K562 (cell line): Measurements from ENCODE around the gene NOSTRIN. TPM values are rescaled to one million over a fixed set of nuclear protein-coding genes. Genes with fewer than 3 reads are reported as not detected.
A peak's percentile ranks its signal among the peaks of the same experiment; 100 is the strongest.

ENCODE experiments used
- BRF2 ChIP-seq: IDR thresholded peaks from 3 replicates; pipeline ENCODE4 v1.6.1; 2011; ENCODE audit warnings: borderline replicate concordance, mild to moderate bottlenecking; ENCODE audit not compliant: insufficient read length, insufficient read depth
- LARP7 ChIP-seq: fragments of 450-650 bp; IDR thresholded peaks from 2 replicates; pipeline ENCODE4 v1.6.1; 2016
- MAZ ChIP-seq, 2 experiments: fragments of 450-650 bp in 1 of 2; sonication (generic) in 1 of 2; formaldehyde crosslinking; IDR thresholded peaks in 1 of 2; conservative IDR thresholded peaks in 1 of 2; 2 replicates each; pipeline versions ENCODE4 v1.4.0 to v1.5.0; 2020; ENCODE audit warnings: mild to moderate bottlenecking in 1 of 2, missing genetic modification reagents in 1 of 2
- POU5F1 ChIP-seq: fragments of 150-350 bp; IDR thresholded peaks from 2 replicates; pipeline ENCODE4 v1.6.1; 2014; ENCODE audit warnings: borderline replicate concordance, low read length, low read depth, mild to moderate bottlenecking; ENCODE audit not compliant: partially characterized antibody
- RERE ChIP-seq: sonication (generic); formaldehyde crosslinking; IDR thresholded peaks from 2 replicates; pipeline ENCODE4 v1.8.0; 2023; ENCODE audit warnings: missing genetic modification reagents, mild to moderate bottlenecking, borderline replicate concordance
- SRSF7 ChIP-seq: fragments of 200-400 bp; formaldehyde crosslinking; optimal IDR thresholded peaks from 2 replicates; pipeline ENCODE3; 2017; ENCODE audit warnings: mild to moderate bottlenecking, low read depth, low read length
- STAT5B ChIP-seq: fragments of 250-450 bp; sonication (Bioruptor Pico); IDR thresholded peaks from 2 replicates; pipeline ENCODE4 v1.8.0; 2021; ENCODE audit warnings: mild to moderate bottlenecking, inconsistent platforms
- TBL1XR1 ChIP-seq, 2 experiments: IDR thresholded peaks; 2 replicates each; pipeline ENCODE4 v1.6.1; 2012; ENCODE audit warnings: improper control_type of control experiment in 2 of 2, low read length in 2 of 2, mild to moderate bottlenecking in 1 of 2
- VEZF1 ChIP-seq: fragments of 200-800 bp; sonication (Bioruptor generic); IDR thresholded peaks from 2 replicates; pipeline ENCODE4 v1.6.1; 2017; ENCODE audit warnings: missing genetic modification characterization, missing compliant biosample characterization
- ZBTB26 ChIP-seq: fragments of 450-650 bp; formaldehyde crosslinking; IDR thresholded peaks from 2 replicates; pipeline ENCODE4 v1.4.0; 2022; ENCODE audit warnings: missing genetic modification characterization
- ZFP1 ChIP-seq: fragments of 450-650 bp; formaldehyde crosslinking; IDR thresholded peaks from 2 replicates; pipeline ENCODE4 v1.4.0; 2020; ENCODE audit warnings: mild to moderate bottlenecking, mixed read lengths
- ZFPM2 ChIP-seq: fragments of 250-450 bp; sonication (Bioruptor Pico); IDR thresholded peaks from 2 replicates; pipeline ENCODE4 v1.5.1; 2022; ENCODE audit warnings: mild to moderate bottlenecking
- ZNF263 ChIP-seq: sonication (generic); formaldehyde crosslinking; IDR thresholded peaks from 2 replicates; pipeline ENCODE4 v1.8.0; 2022; ENCODE audit warnings: mild to moderate bottlenecking, missing genetic modification reagents, borderline replicate concordance
- ZNF277 ChIP-seq: fragments of 250-450 bp; sonication (Bioruptor Pico); IDR thresholded peaks from 2 replicates; pipeline ENCODE4 v1.8.0; 2022; ENCODE audit warnings: inconsistent platforms, mild to moderate bottlenecking, moderate library complexity, borderline replicate concordance
- ZNF436 ChIP-seq: fragments of 250-450, 450-650 bp; sonication (Bioruptor Pico); formaldehyde crosslinking; IDR thresholded peaks from 2 replicates; pipeline ENCODE4 v1.7.0; 2020; ENCODE audit warnings: mild to moderate bottlenecking
- ZNF584 ChIP-seq: fragments of 200-800 bp; sonication (Bioruptor generic); IDR thresholded peaks from 2 replicates; pipeline ENCODE4 v1.6.1; 2016; ENCODE audit warnings: low read depth, mild to moderate bottlenecking, missing genetic modification characterization, missing compliant biosample characterization
- polyA plus RNA-seq, 8 experiments: library from polyadenylated mRNA; depleted of rRNA in 4 of 8; stranded (reverse) in 5 of 8; unstranded in 3 of 8; fragments of >200 nt; fragmentation: Nextera tagmentation in 2 of 8; fragmentation: Illumina TruSeq in 1 of 8; extraction: Ambion mirVana in 2 of 8; extraction: Trizol in 1 of 8; gene quantifications; 2 replicates each; pipeline versions ENCODE4 v1.2.1 to v1.2.3, GENCODE V29; 2011 to 2014; ENCODE audit warnings: inconsistent platforms in 1 of 8, missing spikeins in 1 of 8
- total RNA-seq, 7 experiments: library from RNA; depleted of rRNA in 6 of 7; stranded (reverse); fragments of >200 nt in 6 of 7; fragmentation: Illumina TruSeq in 2 of 7; extraction: Trizol in 2 of 7; gene quantifications; 2 replicates each; pipeline versions ENCODE4 v1.2.1 to v1.2.3, GENCODE V29; 2011 to 2021; ENCODE audit warnings: low replicate concordance in 1 of 7

NOSTRIN gene
- total and polyA plus RNA-seq, 9 of the 15 experiments (the other 6 are each of a cell fraction or from before 2014, with no cell fraction given), result 26.7 to 82.9 (median 56.3) TPM

- TF ChIP-seq ZNF277, result no peak
- no peak for TF ChIP-seq SRSF7
- peak in 1 of 2 experiments; percentile 22; a peak in 2 of 4 replicates for TF ChIP-seq MAZ (CRISPR knock-in tag; conservative IDR thresholded peaks at IDR 0.05 in 1 of 2, IDR thresholded peaks at IDR 0.05 in 1 of 2)
- no peak for TF ChIP-seq POU5F1
- TF ChIP-seq ZNF436 (CRISPR knock-in tag), result no peak
- no peak for TF ChIP-seq STAT5B (CRISPR knock-in tag)
- TF ChIP-seq ZFPM2 (CRISPR knock-in tag), result no peak
- peak in 1 of 2 experiments; percentile 95; a peak in 2 of 4 replicates for TF ChIP-seq TBL1XR1 (IDR thresholded peaks at IDR 0.05; ENCODE audit: low read length in 2 of 2)
- peak; percentile 64 for TF ChIP-seq VEZF1 (CRISPR knock-in tag)
- no peak for TF ChIP-seq ZBTB26 (CRISPR knock-in tag)
- TF ChIP-seq ZFP1 (CRISPR knock-in tag), result no peak
- TF ChIP-seq ZNF263 (CRISPR knock-in tag), result no peak
- no peak for TF ChIP-seq ZNF584
- no peak for TF ChIP-seq LARP7
- TF ChIP-seq RERE, result no peak
- TF ChIP-seq BRF2, result no peak
Observed at GRCh38 chr2:168851674-168852320, 49.4 kb downstream of the NOSTRIN start (continued).
